Retinal pigment epithelial cell (primary cell): Measurements from ENCODE around the gene TRIP4.
"Not testable (repeated sequence)": the region's sequence is repeated elsewhere in the genome, so short reads cannot be mapped to it uniquely, and the experiment has no call there.

Experiments
- DNase-seq: peaks from one replicate; pipeline ENCODE4 v3.0.0-alpha.2; 2010; ENCODE audit warnings: low read depth
- H3K4me3 ChIP-seq: 2 replicates; pipeline ENCODE4 v1.5.1; 2011; ENCODE audit warnings: mild to moderate bottlenecking, low read length, control low read depth, moderate library complexity
- CTCF ChIP-seq: conservative IDR thresholded peaks from 2 replicates; pipeline ENCODE4 v1.5.1; 2011; ENCODE audit warnings: low read depth, low read length, control low read depth, inconsistent platforms

The TRIP4 gene

GRCh38 chr15:64493641-64494040 is 106.0 kb downstream of the TRIP4 start:
- DNase-seq, result no peak
- no peak for TF ChIP-seq CTCF
- no peak overlapping the region for H3K4me3 ChIP-seq

GRCh38 chr15:64495968-64496367 is 108.3 kb downstream of the TRIP4 start:
- not testable (repeated sequence) for H3K4me3 ChIP-seq, DNase-seq

GRCh38 chr15:64500695-64501395 is 113.2 kb downstream of the TRIP4 start:
- H3K4me3 ChIP-seq, result no peak overlapping the region
- no peak for TF ChIP-seq CTCF
- DNase-seq, result no peak

GRCh38 chr15:64501396-64501715 is 113.7 kb downstream of the TRIP4 start:
- no peak overlapping the region for H3K4me3 ChIP-seq
- no peak for TF ChIP-seq CTCF
- DNase-seq, result no peak

GRCh38 chr15:64502151-64502550 is 114.5 kb downstream of the TRIP4 start:
- no peak for TF ChIP-seq CTCF
- no peak for DNase-seq
- H3K4me3 ChIP-seq, result no peak overlapping the region

GRCh38 chr15:64502551-64502950 is 114.9 kb downstream of the TRIP4 start:
- no peak for DNase-seq
- no peak for TF ChIP-seq CTCF
- no peak overlapping the region for H3K4me3 ChIP-seq

GRCh38 chr15:64503197-64503596 is 115.6 kb downstream of the TRIP4 start:
- no peak overlapping the region for H3K4me3 ChIP-seq
- DNase-seq, result no peak
- TF ChIP-seq CTCF, result no peak

GRCh38 chr15:64503640-64504039 is 116.0 kb downstream of the TRIP4 start:
- no peak for DNase-seq
- TF ChIP-seq CTCF, result no peak
- no peak overlapping the region for H3K4me3 ChIP-seq
